Ishikawa (cell line): ENCODE measurements around the gene PBX3.

Source experiments
- CEBPB ChIP-seq: IDR thresholded peaks from 2 replicates; pipeline ENCODE4 v1.6.1; 2012
- CREB1 ChIP-seq: IDR thresholded peaks from 2 replicates; pipeline ENCODE4 v1.6.1; 2012; ENCODE audit warnings: low read depth
- EGR1 ChIP-seq: IDR thresholded peaks from 2 replicates; pipeline ENCODE4 v1.6.1; 2012
- EP300 ChIP-seq: IDR thresholded peaks from 2 replicates; pipeline ENCODE4 v1.6.1; 2012; ENCODE audit warnings: borderline replicate concordance
- FOXM1 ChIP-seq: IDR thresholded peaks from 2 replicates; pipeline ENCODE4 v1.6.1; 2012; ENCODE audit warnings: low read depth, borderline replicate concordance
- MAX ChIP-seq: IDR thresholded peaks from 2 replicates; pipeline ENCODE4 v1.6.1; 2012
- NFIC ChIP-seq: IDR thresholded peaks from 2 replicates; pipeline ENCODE4 v1.6.1; 2012
- RAD21 ChIP-seq: IDR thresholded peaks from 2 replicates; pipeline ENCODE4 v1.6.1; 2012; ENCODE audit warnings: low read depth
- REST ChIP-seq: IDR thresholded peaks from 2 replicates; pipeline ENCODE4 v1.6.1; 2012; ENCODE audit warnings: low read depth, mild to moderate bottlenecking
- TAF1 ChIP-seq: IDR thresholded peaks from 2 replicates; pipeline ENCODE4 v1.6.1; 2012; ENCODE audit warnings: low read depth, mild to moderate bottlenecking
- TCF12 ChIP-seq: IDR thresholded peaks from 2 replicates; pipeline ENCODE4 v1.6.1; 2012; ENCODE audit warnings: low read depth
- TEAD4 ChIP-seq: IDR thresholded peaks from 2 replicates; pipeline ENCODE4 v1.6.1; 2012
- USF1 ChIP-seq: IDR thresholded peaks from 2 replicates; pipeline ENCODE4 v1.6.1; 2012
- YY1 ChIP-seq: IDR thresholded peaks from 2 replicates; pipeline ENCODE4 v1.6.1; 2012; ENCODE audit warnings: low read depth
- ZBTB7A ChIP-seq: IDR thresholded peaks from 2 replicates; pipeline ENCODE4 v1.6.1; 2012; ENCODE audit warnings: low read depth

PBX3 gene

DNA sequence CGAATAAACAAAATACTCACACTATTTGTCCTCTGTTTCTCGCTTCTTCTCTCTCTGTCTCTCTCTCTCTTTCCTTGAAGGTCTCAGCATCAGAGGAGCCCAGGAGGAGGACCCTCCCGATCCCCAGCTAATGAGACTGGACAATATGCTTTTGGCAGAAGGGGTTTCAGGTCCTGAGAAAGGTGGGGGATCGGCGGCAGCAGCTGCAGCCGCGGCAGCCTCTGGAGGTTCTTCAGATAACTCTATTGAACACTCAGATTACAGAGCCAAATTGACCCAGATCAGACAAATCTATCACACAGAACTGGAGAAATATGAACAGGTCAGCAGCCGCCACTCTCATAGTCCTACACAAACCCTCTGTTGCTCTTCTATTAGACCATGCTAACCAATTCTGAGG lies 168.4 kb downstream of the PBX3 start:
- TF ChIP-seq NFIC = no peak
- TF ChIP-seq EP300 = no peak
- TF ChIP-seq REST = no peak
- no peak for TF ChIP-seq EGR1
- TF ChIP-seq TAF1 = no peak

- TF ChIP-seq RAD21 (no peak), EGR1 (no peak), ZBTB7A (no peak), FOXM1 (no peak), TAF1 (no peak), TEAD4 (no peak), EP300 (no peak), MAX (no peak), USF1 (no peak), TCF12 (no peak), REST (no peak), CREB1 (no peak), YY1 (no peak), NFIC (no peak), CEBPB (no peak)
Observed at GRCh38 chr9:125919565-125919964, 172.4 kb downstream of the PBX3 start.

GRCh38 chr9:125920402-125920801 lies 173.2 kb downstream of the PBX3 start:
- TF ChIP-seq CREB1 (no peak), FOXM1 (no peak), USF1 (no peak), YY1 (no peak), TCF12 (no peak), RAD21 (no peak), REST (no peak), TAF1 (no peak), CEBPB (no peak), ZBTB7A (no peak), EGR1 (no peak), MAX (no peak), NFIC (no peak), EP300 (no peak), TEAD4 (no peak)

- TF ChIP-seq MAX = no peak
- no peak for TF ChIP-seq RAD21
- TF ChIP-seq YY1 = no peak
- TF ChIP-seq REST = no peak
- TF ChIP-seq FOXM1 = no peak
- no peak for TF ChIP-seq CREB1
- TF ChIP-seq CEBPB = no peak
- TF ChIP-seq TCF12 = no peak
- TF ChIP-seq TEAD4 = no peak
- no peak for TF ChIP-seq TAF1
Observed at GRCh38 chr9:125922854-125923253, 175.7 kb downstream of the PBX3 start.
